SK-N-SH treated with all-trans-retinoic acid at 6 μM for 48 hours (cell line): ENCODE measurements around the gene S100Z.

Experiments used
- ATAC-seq: fragments of 200-7000 bp; cut with Tn5 transposase; 3 replicates; pipeline ENCODE4 v1.9.1; 2020; ENCODE audit warnings: mild to moderate bottlenecking, moderate library complexity
- ARNTL ChIP-seq: fragments of 450-650 bp; formaldehyde crosslinking; IDR thresholded peaks from 2 replicates; pipeline ENCODE4 v1.5.0; 2020; ENCODE audit warnings: low read depth, mild to moderate bottlenecking, moderate library complexity, borderline replicate concordance
- BACH2 ChIP-seq: fragments of 250-450 bp; sonication (Bioruptor Pico); IDR thresholded peaks from 2 replicates; pipeline ENCODE4 v1.9.0; 2021; ENCODE audit warnings: mild to moderate bottlenecking, borderline replicate concordance
- CSDC2 ChIP-seq: fragments of 250-450 bp; sonication (Bioruptor Pico); IDR thresholded peaks from 2 replicates; pipeline ENCODE4 v1.5.0; 2020; ENCODE audit warnings: mild to moderate bottlenecking, moderate library complexity
- ESRRG ChIP-seq: fragments of 250-450 bp; sonication (Bioruptor Pico); IDR thresholded peaks from 2 replicates; pipeline ENCODE4 v1.6.1; 2021; ENCODE audit warnings: mild to moderate bottlenecking
- GLIS3 ChIP-seq: fragments of 250-450 bp; sonication (Bioruptor Pico); IDR thresholded peaks from 2 replicates; pipeline ENCODE4 v1.5.0; 2020; ENCODE audit warnings: mild to moderate bottlenecking, moderate library complexity
- ISL1 ChIP-seq: fragments of 250-450 bp; sonication (Bioruptor Pico); IDR thresholded peaks from 2 replicates; pipeline ENCODE4 v2.1.2; 2022; ENCODE audit warnings: mild to moderate bottlenecking, moderate library complexity
- OSR1 ChIP-seq: fragments of 250-450 bp; sonication (Bioruptor Pico); IDR thresholded peaks from 2 replicates; pipeline ENCODE4 v1.8.0; 2022; ENCODE audit warnings: moderate library complexity, mild to moderate bottlenecking, inconsistent platforms
- RARB ChIP-seq: fragments of 250-450 bp; sonication (Bioruptor Pico); IDR thresholded peaks from 2 replicates; pipeline ENCODE4 v1.8.0; 2021; ENCODE audit warnings: mild to moderate bottlenecking, moderate library complexity
- SNAI2 ChIP-seq: fragments of 250-450 bp; sonication (Bioruptor Pico); IDR thresholded peaks from 2 replicates; pipeline ENCODE4 v1.5.0; 2020; ENCODE audit warnings: mild to moderate bottlenecking, moderate library complexity
- TCF4 ChIP-seq: fragments of 250-450 bp; sonication (Bioruptor Pico); IDR thresholded peaks from 2 replicates; pipeline ENCODE4 v1.8.0; 2021; ENCODE audit warnings: mild to moderate bottlenecking, moderate library complexity, borderline replicate concordance
- TOX ChIP-seq: fragments of 250-450 bp; sonication (Bioruptor Pico); IDR thresholded peaks from 2 replicates; pipeline ENCODE4 v1.8.0; 2021; ENCODE audit warnings: mild to moderate bottlenecking, moderate library complexity, borderline replicate concordance
- ZC3H10 ChIP-seq: fragments of 250-450 bp; sonication (Bioruptor Pico); IDR thresholded peaks from 2 replicates; pipeline ENCODE4 v1.5.1; 2021; ENCODE audit warnings: mild to moderate bottlenecking, moderate library complexity
- ZFP3 ChIP-seq: fragments of 250-450 bp; sonication (Bioruptor Pico); IDR thresholded peaks from 2 replicates; pipeline ENCODE4 v1.5.0; 2020; ENCODE audit warnings: mild to moderate bottlenecking, moderate library complexity
- ZFP30 ChIP-seq: fragments of 450-650 bp; formaldehyde crosslinking; IDR thresholded peaks from 2 replicates; pipeline ENCODE4 v1.5.0; 2022; ENCODE audit warnings: mild to moderate bottlenecking, moderate library complexity
- ZNF565 ChIP-seq: fragments of 450-650 bp; formaldehyde crosslinking; conservative IDR thresholded peaks from 2 replicates; pipeline ENCODE4 v1.5.0; 2020; ENCODE audit warnings: low read depth, mild to moderate bottlenecking, moderate library complexity
- ZNF70 ChIP-seq: fragments of 450-650 bp; formaldehyde crosslinking; IDR thresholded peaks from 2 replicates; pipeline ENCODE4 v1.5.0; 2020; ENCODE audit warnings: mild to moderate bottlenecking, moderate library complexity
- ZNF8 ChIP-seq: fragments of 450-650 bp; formaldehyde crosslinking; IDR thresholded peaks from 2 replicates; pipeline ENCODE4 v1.5.0; 2020; ENCODE audit warnings: mild to moderate bottlenecking, moderate library complexity
- TF ChIP-seq, protein P1 (sequence below): fragments of 250-450 bp; sonication (Bioruptor Pico); IDR thresholded peaks from 2 replicates; pipeline ENCODE4 v1.5.0; 2020; ENCODE audit warnings: mild to moderate bottlenecking, moderate library complexity
- TF ChIP-seq, protein P2 (sequence below): fragments of 250-450 bp; sonication (Bioruptor Pico); IDR thresholded peaks from 2 replicates; pipeline ENCODE4 v1.8.0; 2020; ENCODE audit warnings: mild to moderate bottlenecking, moderate library complexity, borderline replicate concordance
- TF ChIP-seq, protein P3 (sequence below): fragments of 250-450 bp; sonication (Bioruptor Pico); IDR thresholded peaks from 2 replicates; pipeline ENCODE4 v1.5.1; 2020; ENCODE audit warnings: low read depth, mild to moderate bottlenecking, moderate library complexity
- TF ChIP-seq, protein P4 (sequence below): fragments of 250-450 bp; sonication (Bioruptor Pico); IDR thresholded peaks from 2 replicates; pipeline ENCODE4 v1.8.0; 2021; ENCODE audit warnings: low read depth, mild to moderate bottlenecking, moderate library complexity, borderline replicate concordance
- TF ChIP-seq, protein P5 (sequence below): fragments of 250-450 bp; sonication (Bioruptor Pico); IDR thresholded peaks from 2 replicates; pipeline ENCODE4 v1.5.1; 2021; ENCODE audit warnings: mild to moderate bottlenecking, moderate library complexity

The S100Z gene

DNA sequence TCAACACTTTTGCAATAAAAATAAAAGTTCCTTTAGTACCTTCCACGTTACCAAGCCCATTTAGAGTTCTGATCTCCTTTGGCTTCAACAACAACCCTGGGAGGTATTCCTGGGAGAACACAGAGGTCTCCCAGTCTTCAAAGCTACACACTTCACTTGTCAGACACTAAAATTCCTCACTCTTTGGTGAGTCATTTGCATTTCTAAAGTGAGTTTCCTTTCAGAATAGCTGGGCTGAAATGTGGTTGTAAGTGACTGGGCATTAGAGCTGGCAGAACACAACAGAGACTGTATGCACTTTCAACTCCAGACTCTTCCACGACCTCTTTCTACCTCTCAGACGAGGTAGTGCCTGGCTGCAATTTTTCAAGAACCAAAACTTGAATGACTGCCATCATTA is 42.5 kb upstream of the S100Z start (continued):
- TF ChIP-seq, protein P1, sequence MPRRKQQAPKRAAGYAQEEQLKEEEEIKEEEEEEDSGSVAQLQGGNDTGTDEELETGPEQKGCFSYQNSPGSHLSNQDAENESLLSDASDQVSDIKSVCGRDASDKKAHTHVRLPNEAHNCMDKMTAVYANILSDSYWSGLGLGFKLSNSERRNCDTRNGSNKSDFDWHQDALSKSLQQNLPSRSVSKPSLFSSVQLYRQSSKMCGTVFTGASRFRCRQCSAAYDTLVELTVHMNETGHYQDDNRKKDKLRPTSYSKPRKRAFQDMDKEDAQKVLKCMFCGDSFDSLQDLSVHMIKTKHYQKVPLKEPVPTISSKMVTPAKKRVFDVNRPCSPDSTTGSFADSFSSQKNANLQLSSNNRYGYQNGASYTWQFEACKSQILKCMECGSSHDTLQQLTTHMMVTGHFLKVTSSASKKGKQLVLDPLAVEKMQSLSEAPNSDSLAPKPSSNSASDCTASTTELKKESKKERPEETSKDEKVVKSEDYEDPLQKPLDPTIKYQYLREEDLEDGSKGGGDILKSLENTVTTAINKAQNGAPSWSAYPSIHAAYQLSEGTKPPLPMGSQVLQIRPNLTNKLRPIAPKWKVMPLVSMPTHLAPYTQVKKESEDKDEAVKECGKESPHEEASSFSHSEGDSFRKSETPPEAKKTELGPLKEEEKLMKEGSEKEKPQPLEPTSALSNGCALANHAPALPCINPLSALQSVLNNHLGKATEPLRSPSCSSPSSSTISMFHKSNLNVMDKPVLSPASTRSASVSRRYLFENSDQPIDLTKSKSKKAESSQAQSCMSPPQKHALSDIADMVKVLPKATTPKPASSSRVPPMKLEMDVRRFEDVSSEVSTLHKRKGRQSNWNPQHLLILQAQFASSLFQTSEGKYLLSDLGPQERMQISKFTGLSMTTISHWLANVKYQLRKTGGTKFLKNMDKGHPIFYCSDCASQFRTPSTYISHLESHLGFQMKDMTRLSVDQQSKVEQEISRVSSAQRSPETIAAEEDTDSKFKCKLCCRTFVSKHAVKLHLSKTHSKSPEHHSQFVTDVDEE, result no peak

DNA sequence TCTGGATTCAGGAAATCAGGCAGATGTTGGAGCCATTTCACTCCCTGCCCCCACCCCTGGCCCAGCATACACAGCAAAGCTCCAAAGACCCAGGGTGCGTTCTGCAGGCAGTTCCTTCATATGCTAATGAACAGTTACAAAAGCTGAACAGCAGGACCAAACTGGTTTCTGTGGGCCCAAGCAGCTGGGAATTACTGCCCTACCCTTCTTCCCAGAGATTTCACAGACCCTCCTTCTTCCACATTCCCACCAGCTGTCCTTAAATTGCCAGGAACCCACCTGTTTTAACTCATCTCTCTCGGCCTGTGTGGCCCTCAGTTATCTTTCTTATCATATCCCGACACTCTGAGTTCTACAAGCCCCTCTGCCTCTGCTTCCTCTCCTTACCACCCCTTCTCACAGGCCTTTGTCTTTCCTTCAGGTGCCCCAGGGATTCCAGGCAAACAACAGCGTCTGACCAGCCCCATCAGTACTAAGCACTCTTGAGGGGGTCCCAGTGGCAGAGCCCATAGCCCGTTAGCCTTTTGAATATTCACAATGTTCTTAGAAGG is 41.6 kb upstream of the S100Z start:
- ATAC-seq, result no peak
- TF ChIP-seq ISL1 (CRISPR knock-in tag), result no peak
- TF ChIP-seq RARB, result no peak
- no peak for TF ChIP-seq OSR1 (CRISPR knock-in tag)
- TF ChIP-seq, protein P2, sequence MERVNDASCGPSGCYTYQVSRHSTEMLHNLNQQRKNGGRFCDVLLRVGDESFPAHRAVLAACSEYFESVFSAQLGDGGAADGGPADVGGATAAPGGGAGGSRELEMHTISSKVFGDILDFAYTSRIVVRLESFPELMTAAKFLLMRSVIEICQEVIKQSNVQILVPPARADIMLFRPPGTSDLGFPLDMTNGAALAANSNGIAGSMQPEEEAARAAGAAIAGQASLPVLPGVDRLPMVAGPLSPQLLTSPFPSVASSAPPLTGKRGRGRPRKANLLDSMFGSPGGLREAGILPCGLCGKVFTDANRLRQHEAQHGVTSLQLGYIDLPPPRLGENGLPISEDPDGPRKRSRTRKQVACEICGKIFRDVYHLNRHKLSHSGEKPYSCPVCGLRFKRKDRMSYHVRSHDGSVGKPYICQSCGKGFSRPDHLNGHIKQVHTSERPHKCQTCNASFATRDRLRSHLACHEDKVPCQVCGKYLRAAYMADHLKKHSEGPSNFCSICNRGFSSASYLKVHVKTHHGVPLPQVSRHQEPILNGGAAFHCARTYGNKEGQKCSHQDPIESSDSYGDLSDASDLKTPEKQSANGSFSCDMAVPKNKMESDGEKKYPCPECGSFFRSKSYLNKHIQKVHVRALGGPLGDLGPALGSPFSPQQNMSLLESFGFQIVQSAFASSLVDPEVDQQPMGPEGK (CRISPR knock-in tag), result no peak
- no peak for TF ChIP-seq ZFP30 (CRISPR knock-in tag)
- TF ChIP-seq CSDC2, result no peak
- no peak for TF ChIP-seq ZNF70
- no peak for TF ChIP-seq SNAI2 (CRISPR knock-in tag)
- TF ChIP-seq, protein P1, result no peak
- TF ChIP-seq ZFP3 (CRISPR knock-in tag), result no peak
- TF ChIP-seq TOX, result no peak
- no peak for TF ChIP-seq GLIS3 (CRISPR knock-in tag)
- TF ChIP-seq TCF4 (CRISPR knock-in tag), result no peak
- TF ChIP-seq ZNF8 (CRISPR knock-in tag), result no peak
- no peak for TF ChIP-seq ESRRG
- no peak for TF ChIP-seq ARNTL (CRISPR knock-in tag)
- TF ChIP-seq ZC3H10 (CRISPR knock-in tag), result no peak
- no peak for TF ChIP-seq ZNF565 (CRISPR knock-in tag)

DNA sequence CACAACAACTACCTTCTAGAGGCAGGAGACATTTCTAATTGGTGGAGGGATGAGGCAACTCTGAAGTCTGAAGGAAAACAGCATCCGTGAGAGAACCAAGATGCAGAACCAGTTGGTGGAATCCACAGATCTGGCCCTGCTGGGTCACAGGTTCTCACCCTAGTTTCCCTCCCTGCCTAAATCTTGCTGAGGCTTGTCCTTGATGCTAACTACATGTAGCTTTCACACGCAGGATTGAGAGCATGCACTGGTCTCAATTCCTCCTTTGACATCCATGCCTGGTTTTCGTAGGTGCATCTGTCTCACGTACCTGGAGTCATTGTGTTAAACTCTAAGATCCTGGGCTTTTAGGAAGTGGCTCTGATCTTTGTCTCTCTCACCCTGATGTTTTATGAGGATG is 40.7 kb upstream of the S100Z start:
- TF ChIP-seq ZNF70 (no peak), BACH2 (CRISPR knock-in tag) (no peak), ESRRG (no peak), ZC3H10 (CRISPR knock-in tag) (no peak), ZNF565 (CRISPR knock-in tag) (no peak), ZFP3 (CRISPR knock-in tag) (no peak), OSR1 (CRISPR knock-in tag) (no peak), ISL1 (CRISPR knock-in tag) (no peak), GLIS3 (CRISPR knock-in tag) (no peak)
- TF ChIP-seq, protein P3, sequence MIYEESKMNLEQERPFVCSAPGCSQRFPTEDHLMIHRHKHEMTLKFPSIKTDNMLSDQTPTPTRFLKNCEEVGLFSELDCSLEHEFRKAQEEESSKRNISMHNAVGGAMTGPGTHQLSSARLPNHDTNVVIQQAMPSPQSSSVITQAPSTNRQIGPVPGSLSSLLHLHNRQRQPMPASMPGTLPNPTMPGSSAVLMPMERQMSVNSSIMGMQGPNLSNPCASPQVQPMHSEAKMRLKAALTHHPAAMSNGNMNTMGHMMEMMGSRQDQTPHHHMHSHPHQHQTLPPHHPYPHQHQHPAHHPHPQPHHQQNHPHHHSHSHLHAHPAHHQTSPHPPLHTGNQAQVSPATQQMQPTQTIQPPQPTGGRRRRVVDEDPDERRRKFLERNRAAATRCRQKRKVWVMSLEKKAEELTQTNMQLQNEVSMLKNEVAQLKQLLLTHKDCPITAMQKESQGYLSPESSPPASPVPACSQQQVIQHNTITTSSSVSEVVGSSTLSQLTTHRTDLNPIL (CRISPR knock-in tag), result no peak
- TF ChIP-seq, protein P2 (CRISPR knock-in tag), result no peak
- TF ChIP-seq, protein P4, sequence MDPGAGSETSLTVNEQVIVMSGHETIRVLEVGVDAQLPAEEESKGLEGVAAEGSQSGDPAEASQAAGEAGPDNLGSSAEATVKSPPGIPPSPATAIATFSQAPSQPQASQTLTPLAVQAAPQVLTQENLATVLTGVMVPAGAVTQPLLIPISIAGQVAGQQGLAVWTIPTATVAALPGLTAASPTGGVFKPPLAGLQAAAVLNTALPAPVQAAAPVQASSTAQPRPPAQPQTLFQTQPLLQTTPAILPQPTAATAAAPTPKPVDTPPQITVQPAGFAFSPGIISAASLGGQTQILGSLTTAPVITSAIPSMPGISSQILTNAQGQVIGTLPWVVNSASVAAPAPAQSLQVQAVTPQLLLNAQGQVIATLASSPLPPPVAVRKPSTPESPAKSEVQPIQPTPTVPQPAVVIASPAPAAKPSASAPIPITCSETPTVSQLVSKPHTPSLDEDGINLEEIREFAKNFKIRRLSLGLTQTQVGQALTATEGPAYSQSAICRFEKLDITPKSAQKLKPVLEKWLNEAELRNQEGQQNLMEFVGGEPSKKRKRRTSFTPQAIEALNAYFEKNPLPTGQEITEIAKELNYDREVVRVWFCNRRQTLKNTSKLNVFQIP, result no peak
- TF ChIP-seq, protein P5, sequence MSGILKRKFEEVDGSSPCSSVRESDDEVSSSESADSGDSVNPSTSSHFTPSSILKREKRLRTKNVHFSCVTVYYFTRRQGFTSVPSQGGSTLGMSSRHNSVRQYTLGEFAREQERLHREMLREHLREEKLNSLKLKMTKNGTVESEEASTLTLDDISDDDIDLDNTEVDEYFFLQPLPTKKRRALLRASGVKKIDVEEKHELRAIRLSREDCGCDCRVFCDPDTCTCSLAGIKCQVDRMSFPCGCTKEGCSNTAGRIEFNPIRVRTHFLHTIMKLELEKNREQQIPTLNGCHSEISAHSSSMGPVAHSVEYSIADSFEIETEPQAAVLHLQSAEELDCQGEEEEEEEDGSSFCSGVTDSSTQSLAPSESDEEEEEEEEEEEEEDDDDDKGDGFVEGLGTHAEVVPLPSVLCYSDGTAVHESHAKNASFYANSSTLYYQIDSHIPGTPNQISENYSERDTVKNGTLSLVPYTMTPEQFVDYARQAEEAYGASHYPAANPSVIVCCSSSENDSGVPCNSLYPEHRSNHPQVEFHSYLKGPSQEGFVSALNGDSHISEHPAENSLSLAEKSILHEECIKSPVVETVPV (CRISPR knock-in tag), result no peak
- ATAC-seq, result no peak
